Activated CD4-positive, CD25-positive, alpha-beta regulatory T cell (primary cell): ENCODE results near the gene PMEPA1.
A peak's percentile ranks its signal among the peaks of the same experiment; 100 is the strongest.

ENCODE experiments used
- DNase-seq, 4 experiments: peaks; one replicate each; lab custom pipeline; 2025; lab: John Stamatoyannopoulos, UW

Gene PMEPA1

DNA sequence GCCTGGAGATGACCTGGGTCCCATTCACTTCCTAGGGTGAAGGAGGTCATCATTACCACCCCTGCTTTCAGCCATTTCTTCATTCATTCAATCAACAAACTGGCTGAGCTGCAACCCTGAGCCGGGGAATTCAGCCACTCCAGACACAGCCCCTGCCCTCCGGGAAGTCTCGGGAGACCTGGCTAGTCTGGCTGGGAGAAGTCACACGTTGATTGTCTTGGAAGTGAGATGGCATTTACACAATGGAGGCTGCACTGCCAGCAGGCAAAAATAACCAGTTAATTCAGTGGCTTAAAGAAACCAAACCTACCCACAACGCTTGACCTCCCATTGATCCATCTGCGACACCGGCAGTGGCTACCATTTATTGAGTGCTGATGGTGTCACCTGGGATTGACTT is 2.0 kb upstream of the PMEPA1 start:
- DNase-seq: no peak

DNA sequence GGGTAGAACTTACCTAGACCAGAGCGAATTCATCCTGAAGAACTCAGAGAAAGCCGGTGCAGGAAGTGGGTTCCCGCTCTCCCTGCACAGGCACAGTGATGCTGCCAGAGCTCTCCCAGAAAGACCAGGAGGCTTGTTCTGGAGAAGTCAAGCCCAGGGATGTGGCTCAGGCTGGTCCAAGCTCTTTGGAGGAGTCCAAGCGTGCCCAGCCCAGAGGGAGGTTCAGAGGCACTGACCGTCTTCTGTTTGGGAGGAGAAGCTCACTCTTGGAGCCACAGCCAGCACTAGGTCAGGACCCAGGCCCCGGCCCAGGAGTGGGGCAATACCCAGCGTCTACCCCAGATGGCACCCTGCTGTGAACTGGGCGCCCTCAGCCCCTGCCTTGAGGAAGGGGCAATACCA is 1.5 kb upstream of the PMEPA1 start:
- DNase-seq: no peak

DNA sequence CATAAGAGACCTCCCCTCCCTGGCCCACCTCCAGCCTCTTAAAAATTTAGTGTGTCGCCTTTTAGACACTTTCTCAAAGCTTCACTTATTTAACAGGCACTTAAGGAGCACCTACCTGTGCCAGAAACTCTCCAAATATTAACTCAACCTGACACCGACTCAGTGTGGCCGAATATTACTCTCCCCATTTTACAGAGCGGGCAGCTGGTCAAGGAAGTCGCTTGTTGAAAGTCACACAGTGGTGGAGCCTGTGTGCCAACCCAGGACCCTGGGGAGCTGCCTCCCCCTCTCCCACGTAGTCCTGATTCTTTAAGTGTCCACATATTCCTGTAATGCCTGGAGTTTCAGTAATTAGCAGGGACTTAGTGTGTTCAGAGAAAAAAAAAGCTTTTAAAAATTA is 1.0 kb upstream of the PMEPA1 start:
- no peak for DNase-seq

DNA sequence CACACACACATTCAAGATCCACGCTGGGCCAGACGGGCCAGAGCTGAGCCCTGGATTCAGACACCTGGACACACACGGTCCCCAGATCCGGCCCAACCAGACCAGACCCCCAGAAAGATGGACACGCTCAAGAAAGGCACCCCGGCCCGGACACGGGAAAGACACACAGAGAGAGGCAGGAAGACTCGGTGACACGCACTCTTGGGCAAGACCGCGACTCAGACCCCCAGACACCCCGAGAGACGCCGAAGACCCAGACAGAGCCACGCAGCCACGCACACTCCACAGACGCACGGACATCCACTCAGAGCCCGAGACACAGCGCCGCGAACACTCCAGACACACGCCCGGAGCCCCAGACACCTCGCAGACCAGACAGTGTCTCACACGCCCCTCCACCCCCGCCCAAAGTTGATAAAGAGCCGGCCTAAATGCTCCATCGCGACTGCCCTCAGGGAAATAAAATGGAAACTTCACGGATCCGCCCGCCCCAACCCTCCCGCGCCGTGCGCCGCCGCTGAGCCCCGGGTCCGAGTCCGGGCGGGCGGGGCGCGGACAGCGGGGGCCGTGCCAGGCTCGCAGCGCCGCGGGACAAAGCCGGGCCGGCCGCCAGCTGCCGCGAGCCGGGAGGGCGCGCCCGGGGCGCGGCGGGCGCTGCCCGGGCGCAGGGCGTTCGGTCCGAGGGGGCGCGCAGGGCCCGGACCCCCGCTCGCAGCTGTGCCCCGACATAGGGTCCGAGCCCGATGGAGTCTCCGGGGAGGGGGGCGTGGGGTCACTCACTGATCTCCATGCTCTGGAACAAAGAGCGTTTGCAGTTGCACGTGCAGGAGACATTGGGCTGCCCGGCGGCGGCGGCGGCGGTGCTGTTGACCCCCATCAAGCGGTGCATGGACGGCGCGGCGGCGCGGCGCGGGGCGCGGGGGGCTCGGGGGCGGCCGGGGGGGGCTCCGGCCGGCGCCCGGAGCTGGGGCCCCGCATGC is 831 bp downstream of the PMEPA1 start:
- no peak for DNase-seq

DNA sequence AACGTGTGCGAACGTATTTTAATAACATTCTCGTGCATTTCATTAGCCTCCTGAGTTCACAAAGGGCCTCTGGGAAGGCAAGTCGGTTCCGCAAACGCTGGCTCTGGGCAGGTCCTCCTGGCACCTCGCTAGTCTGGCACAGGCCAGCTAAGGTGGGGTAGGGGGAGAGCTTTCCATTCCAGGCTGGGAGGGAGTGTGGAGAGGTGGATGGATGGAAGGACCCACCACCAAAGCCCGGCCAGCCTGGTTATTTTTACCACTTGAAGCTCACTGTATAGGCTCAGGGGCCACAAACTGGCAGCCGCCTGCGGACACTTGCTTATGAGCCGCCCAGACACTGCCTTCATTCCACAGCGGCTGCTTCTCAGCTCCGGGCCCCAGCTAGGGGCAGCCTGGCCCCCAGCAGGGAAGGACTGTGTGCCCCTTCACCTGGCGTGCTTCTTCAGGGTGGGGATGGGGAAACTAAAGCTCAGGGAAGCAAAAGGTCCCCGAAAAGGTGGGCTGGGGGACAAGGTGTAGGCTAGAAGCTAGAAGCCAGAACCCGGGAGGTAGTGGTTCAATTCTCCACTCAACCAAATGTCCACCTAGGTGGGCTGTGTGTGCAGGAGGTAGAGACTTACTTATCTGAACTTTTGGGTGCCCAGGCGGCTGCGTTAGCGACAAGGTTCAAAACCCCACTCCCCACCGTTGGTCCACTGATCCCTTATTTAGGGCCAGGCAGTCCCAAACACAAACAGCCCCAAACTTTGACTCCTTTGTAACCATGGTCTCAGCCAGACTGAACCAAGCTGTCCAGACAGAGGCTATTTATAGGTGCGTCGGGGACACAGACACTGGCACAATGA is 1.7 kb downstream of the PMEPA1 start:
- no peak for DNase-seq

DNA sequence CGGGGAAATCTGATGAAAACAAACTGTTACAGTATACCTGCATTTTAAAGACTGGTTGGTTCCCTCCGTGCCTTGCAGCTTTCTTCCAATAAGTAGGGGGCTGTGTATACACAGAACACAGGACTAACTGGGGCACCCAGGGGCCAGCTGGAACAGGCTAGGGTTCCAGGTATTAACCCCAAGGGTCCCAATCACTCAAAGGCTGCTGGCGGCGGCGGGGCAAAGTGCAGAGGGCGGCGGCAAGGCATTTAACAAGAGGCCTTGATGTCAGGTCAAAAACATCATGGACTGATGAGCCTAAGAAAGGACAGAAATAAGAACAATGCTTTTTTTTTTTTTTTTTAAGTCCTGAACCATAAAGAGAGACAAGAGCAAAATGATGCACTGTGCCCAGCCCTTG is 2.5 kb downstream of the PMEPA1 start:
- DNase-seq: no peak

DNA sequence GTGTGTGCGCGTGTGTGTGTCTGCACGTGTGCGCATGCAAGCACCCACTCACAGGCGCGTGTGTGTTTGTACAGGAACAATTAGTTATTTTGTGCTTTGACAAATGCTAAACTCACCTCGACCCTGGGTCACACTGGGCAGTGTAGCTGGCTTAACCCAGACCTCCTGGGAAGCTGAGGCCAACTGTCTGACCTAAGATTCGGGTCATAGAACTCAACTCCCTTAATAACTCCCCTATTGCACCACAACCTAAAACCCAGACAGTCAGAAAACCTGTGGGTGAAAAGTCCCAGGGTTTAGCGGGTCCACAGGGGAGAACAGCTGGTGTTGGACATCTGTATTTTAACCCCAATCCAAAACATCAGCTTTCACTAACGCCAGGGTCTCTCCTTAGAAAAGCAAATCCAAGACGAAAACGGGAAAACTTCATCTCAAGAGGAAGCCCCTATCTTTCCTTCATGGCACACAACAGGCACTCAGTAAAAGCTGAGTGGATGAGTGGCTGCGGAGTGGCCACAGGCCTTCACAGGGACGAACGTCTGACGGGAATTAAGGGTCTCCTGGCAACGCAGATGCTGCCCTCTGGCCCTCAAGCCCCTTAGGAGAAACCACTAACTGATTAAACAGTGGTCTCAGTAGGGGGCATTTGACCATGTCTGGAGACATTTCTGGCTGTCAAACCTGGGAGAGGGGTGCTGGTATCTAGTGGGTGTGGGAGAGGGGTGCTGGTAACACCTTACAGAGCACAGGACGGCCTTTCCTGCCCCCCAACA is 4.5 kb downstream of the PMEPA1 start:
- DNase-seq: no peak

DNA sequence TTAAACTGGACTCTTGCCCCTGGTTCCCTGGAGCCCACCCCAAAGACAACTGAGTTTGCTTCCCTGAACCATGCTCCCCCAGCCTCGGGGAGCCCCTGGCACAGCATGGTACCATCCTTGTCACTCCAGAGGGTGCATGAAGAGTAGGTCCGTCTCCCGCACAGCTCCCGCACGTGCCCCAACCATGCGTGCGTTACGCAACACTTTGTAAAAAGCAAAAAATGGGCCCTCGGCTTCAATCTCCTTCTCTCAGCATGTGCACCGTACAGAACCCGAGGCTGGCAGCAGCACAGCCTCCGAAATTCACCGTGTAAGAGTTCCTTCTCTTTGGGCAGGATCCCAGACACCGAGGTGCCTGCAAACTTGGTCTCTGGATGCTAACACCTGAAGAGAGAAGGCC is 5.6 kb downstream of the PMEPA1 start:
- DNase-seq: no peak

DNA sequence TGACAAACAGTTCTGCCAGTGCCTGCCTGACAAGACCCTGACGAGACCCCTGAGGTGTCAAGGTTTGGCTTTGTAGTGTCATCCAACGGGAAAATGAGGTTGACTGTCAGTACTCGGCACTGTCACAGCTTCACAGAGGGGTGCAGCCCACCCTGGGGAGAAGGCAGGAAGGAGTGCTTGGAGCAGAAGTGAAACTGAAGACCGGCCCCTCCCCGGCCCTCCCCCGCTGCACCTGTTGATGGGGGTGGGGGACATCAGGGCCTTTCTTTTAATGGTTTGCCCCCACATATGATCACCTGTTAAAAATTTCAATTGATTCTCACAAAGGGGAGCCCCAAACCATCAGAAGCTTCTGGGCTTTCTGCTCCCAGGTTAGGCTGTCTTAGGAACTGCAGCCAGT is 6.8 kb downstream of the PMEPA1 start:
- no peak for DNase-seq

DNA sequence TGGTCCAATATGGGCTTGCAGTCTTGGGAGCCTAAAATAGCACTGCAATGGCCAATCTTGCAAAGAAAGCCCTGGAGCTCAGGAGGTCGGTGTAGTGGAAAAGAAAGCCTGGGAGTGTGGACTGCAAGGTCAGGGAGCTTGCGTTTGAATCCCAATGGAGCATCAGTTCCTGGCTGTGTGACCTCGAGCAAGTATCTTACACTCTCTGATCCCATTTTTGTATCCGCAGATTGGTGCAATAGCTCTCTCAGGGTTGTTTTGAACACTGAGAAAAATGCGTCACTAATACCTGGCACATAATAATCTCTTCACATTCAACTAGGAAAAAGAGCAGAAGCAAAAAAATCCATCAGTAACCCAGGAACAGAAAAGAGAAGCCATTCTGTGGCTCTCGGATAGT is 7.3 kb downstream of the PMEPA1 start:
- DNase-seq: no peak

DNA sequence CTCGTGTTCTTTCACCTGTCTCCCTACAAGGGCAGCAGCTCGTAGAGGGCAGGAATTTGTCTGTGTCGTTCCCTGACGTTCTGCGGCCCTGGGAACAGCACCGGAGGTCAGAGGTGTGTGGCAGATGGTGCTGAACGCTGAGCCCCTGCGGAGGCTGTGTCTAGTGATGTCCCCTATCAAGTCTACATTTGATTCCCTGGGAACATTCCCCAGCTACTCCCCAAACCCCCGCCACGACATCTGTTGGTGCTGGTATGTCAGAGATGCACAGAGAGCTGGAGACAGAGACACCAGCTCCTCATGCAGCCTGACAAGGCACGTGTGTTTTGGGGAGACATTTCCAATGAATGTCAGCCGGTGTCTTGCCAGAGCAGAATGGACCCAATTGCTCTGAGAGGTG is 7.7 kb downstream of the PMEPA1 start:
- DNase-seq: no peak

DNA sequence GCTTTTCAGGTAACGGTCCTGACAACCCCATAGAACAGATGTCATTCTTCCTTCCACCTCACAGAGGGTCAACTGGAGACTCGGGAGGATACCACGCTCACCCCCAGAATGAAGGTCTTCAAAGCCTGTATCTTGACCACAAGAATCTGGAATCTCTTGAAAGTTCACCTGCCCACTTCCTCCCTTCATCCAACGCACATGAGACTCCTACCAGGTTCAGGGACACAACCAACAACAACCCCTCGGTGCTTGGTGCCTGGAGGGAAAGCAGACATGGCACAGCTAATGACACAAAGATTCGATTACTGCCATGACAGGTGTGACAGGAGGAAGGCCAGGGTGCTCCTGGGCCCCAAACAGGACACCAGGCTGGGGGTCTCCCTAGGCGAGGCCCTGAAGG is 8.2 kb downstream of the PMEPA1 start:
- DNase-seq: no peak

DNA sequence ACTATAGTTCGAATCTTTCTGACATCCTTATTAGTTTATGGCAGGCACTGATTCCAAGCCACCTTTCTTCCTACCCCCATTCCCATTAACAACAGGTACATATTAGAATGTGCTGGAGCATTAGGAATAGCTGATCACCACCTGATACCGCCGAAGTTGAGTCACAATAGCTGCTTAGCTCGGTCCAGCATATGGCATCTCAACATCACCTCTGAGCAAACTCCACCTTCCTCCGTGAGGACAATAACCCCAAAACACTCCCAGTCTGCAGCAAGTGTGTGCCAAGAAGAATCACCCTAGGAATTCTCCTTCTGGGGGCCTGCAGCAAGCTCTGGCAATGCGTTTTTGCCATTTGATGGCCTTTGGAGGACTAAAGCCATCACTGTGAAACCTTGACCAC is 8.7 kb downstream of the PMEPA1 start:
- no peak for DNase-seq

DNA sequence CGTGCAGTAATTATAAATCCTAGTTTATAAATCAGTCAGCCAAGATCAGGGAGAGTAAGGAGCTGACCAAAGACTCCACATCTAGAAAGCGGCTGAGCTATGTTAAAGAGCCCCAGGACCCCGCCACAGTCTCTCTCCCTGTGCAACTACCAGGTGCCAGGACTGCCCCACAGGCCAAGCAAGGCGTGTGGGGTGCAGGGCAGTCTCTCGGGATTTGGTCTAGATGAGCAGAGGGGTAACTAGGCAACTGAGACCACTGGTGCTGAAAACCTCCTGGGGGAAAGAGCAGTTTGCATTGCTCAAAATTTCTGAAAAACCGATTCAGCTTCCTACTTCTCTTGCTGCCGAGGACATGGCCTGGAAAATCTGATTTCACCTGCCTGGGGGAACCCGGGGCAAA is 10.4 kb downstream of the PMEPA1 start:
- DNase-seq: no peak

DNA sequence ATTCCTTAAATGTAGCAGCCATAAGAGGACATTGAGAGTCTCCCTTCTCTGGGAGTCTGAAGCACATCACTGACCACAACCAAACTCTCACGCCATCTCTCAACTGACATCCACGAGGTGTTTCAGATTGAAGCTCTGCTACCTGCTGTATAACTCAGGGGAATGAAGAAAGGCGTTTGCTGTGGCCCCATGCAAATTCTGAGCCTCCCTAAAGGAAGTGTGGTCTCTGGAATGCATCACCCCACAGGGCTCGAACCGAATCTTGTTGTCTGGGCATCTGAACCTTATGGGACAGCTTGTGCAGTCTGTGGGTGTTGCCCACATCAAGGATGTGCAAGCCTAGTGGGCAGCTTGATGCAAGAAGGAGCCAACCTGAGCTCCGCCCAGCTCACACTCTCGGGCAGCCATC is 10.9 kb downstream of the PMEPA1 start:
- DNase-seq: no peak

DNA sequence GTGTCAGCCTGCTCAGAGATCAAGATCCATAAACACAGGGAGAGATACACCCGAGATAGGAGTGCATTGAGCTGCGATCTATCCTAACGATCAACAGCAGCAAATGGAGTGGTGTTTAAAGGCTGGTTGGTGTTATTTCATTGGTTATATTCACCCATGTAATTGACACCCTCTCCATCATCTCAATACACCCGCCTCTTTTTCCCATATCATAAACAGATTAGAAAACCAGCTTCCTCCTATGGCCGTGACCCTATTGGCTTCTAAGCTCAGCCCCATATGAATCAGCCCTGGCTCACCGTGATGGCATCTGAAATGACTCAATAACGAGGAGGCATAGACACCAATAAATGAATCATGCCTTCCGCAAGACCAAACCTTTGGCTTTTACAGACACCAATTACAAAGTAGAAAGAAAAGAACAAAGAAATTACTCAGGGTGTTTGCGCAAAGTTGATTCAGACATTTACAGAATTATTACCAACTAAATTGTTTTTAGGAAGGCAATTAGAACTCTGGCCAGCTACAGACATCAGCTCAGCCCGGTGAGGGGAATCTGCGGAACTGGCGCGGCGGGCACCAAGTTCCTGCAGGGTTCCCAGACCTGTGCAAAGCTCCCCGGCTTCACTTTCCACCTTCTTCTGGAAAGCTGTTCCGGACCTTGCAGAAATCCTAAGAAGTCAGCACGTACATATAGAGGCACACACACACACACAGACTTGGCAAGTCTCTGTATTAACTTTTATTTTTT is 11.5 kb downstream of the PMEPA1 start:
- DNase-seq: peak; percentile 21 to 42 (median 26)

DNA sequence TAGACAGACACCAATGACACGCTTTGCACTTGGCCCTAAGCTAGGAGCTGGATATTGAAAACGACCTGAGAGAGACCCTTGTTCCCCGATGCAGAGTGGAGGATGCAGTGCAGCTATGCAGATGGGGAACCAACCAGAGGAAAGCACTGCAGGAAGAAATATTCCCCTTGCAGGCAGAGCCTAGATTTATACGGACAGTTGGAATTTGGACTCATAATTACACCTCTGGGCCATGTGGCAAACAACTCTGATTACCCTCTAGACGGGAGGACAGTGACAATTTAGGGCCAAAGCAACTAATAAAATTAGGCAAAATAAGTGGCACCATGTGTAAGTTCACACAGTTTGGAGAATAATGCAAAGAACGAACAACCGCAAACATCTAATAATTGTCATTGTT is 12.3 kb downstream of the PMEPA1 start:
- DNase-seq: no peak

DNA sequence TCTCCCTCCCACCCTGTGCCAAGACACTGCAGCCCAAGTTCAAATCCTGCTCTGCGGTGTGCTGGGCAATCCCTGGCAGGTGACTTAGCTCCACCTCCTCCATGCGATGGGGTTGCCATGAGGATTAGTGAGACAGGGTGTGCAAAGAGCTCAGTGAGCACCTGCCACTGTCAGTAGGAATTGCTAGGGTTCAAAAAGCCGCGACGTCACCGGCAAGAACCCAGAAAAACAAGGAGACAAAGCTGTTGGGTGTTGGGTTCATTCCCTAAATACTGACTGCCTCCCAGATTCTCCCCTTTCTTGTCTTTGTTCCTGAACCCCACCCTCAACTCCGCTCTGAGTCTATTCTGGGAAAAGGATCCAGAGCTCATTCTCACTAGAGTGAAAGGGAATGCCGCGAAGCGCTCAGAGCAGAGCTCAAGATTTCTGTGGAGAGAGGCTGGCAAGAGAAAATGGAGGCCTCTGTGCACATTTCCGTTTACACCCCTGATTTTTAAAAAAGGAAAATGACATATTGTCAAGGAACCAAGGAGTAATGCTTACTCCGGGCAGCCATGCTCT is 13.3 kb downstream of the PMEPA1 start:
- no peak for DNase-seq

DNA sequence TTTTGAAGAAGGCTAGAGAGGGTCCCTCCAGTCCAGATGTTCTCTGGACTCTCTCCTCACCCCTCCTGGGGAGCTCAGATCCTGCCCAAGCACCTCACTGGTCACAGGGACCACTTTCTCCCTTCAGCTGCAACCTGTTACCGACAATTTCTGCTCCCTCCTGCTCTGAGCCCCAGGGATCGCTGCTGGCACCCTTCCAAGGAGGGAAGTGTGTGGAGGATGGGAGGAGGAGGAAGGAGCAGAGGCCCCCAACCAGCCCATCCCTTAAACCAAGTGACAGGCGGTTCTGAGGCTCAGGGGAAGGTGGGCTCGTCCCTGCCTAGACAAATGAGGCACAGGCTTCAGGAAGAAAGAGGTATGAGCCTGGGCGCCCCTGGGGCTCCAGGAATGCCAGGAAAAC is 13.9 kb downstream of the PMEPA1 start:
- no peak for DNase-seq

DNA sequence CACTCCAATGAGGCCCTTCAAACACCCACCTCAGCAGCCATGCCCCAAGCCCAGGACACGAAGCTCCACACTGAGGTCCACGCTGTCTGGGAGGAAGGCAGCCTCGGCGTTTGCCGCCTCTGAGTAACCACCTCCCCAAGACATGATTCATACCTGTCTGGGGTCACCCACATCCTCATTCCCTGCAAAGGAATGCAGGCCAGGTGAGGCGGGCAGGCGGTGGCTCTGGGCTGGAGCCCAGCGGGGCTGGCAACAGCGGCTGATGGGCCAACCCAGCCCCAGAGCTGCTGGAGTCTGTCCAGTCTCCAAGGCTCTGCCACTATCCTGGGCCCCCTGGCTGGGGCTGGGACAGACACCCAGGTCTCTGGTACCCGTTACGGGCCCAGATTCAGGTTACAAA is 14.8 kb downstream of the PMEPA1 start:
- no peak for DNase-seq

DNA sequence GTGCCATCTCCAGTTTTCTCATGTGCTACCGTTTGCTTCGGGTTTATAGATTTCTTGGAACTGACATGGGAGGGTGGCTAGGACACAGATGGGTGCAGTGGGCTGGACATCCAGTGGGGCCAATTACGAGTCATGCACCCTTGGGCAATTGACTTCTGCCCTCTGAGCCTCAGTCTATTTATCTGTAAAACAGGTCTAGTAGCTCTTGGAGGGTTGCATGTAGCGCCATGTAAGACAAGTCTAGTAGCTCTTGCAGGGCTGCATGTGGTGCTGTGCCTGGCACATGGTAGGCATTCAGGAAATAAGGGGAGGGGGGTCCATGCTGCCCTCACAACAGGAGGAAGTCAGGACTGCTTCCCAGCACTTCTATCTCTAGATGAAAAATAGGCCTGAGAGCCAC is 15.3 kb downstream of the PMEPA1 start:
- no peak for DNase-seq
